ENCODE measurements around the gene TGFBR3. TPM values are rescaled to one million over a fixed set of nuclear protein-coding genes. Genes with fewer than 3 reads are reported as not detected.

Gene TGFBR3
- polyA plus RNA-seq, 1 donor (not counting 4 experiments of a cell fraction or from before 2014, with no cell fraction given), result 1.2 TPM

GRCh38 chr1:91727763-91728162, 158.2 kb downstream of the TGFBR3 start:
- dilution Hi-C loops (cut with MboI; ENCODE audit: extremely low pct_ligation_motif_present, low sequenced_read_pairs), result no loop called here

GRCh38 chr1:91725989-91726721, 159.8 kb downstream of the TGFBR3 start:
- TF ChIP-seq CTCF (optimal IDR thresholded peaks at IDR 0.05 in 1 of 3, IDR thresholded peaks at IDR 0.05 in 1 of 3, conservative IDR thresholded peaks at IDR 0.05 in 1 of 3; ENCODE audit: extremely low read depth in 1 of 3, insufficient read depth in 2 of 3, low read length in 3 of 3) (no peak), EZH2 (IDR thresholded peaks at IDR 0.05; ENCODE audit: low read length) (no peak)
- H3K9me1 ChIP-seq (ENCODE audit: control insufficient read depth, extremely low read depth, insufficient read depth, low read length), result peaks cover 3% of the 10 kb centered on the region
- DNase-seq (ENCODE audit: low read depth, low spot score), result no peak
- H3K9me3 ChIP-seq (ENCODE audit: control insufficient read depth, low read depth, low read length), result no peaks in the 10 kb centered on the region
- H3K27ac ChIP-seq (ENCODE audit: control insufficient read depth, insufficient read depth, low read length), result no peak overlapping the region
- no peak overlapping the region for H3K9ac ChIP-seq (ENCODE audit: control insufficient read depth, extremely low read depth, insufficient read depth, low read length)
- dilution Hi-C loops (cut with MboI; ENCODE audit: extremely low pct_ligation_motif_present, low sequenced_read_pairs), result no loop called here
- no peak overlapping the region for H3K4me3 ChIP-seq (ENCODE audit: control insufficient read depth in 2 of 3, extremely low read depth in 1 of 3, insufficient read depth in 2 of 3, low read depth in 1 of 3, low read length in 3 of 3)
- no peak overlapping the region for H3K4me2 ChIP-seq (ENCODE audit: control insufficient read depth, extremely low read depth, insufficient read depth, low read depth, low read length)
- no peak overlapping the region for H2AFZ ChIP-seq (ENCODE audit: control insufficient read depth, low read length)
- no peaks in the 10 kb centered on the region for H3K79me2 ChIP-seq (ENCODE audit: control insufficient read depth, insufficient read depth, low read length)
- no peaks in the 10 kb centered on the region for H3K27me3 ChIP-seq (ENCODE audit: control insufficient read depth, extremely low read depth, insufficient read depth, low read length)
- H3K4me1 ChIP-seq (ENCODE audit: control insufficient read depth, extremely low read depth, insufficient read depth, low read length), result peaks cover 7% of the 10 kb centered on the region
- no peak for FAIRE-seq
- no peaks in the 10 kb centered on the region for H4K20me1 ChIP-seq (ENCODE audit: control insufficient read depth, extremely low read depth, insufficient read depth, low read length)
- H3K36me3 ChIP-seq (ENCODE audit: control insufficient read depth in 2 of 2, extremely low read depth in 1 of 2, insufficient read depth in 2 of 2, low read length in 2 of 2), result no peaks in the 10 kb centered on the region

More at GRCh38 chr1:91727763-91728162, 158.2 kb downstream of the TGFBR3 start:
- no peak overlapping the region for H3K4me3 ChIP-seq (ENCODE audit: control insufficient read depth in 2 of 3, extremely low read depth in 1 of 3, insufficient read depth in 2 of 3, low read depth in 1 of 3, low read length in 3 of 3)
- H3K9me1 ChIP-seq (ENCODE audit: control insufficient read depth, extremely low read depth, insufficient read depth, low read length), result peaks cover 3% of the 10 kb centered on the region
- DNase-seq (ENCODE audit: low read depth, low spot score), result no peak
- H3K27ac ChIP-seq (ENCODE audit: control insufficient read depth, insufficient read depth, low read length), result no peak overlapping the region
- peaks cover 23% of the 10 kb centered on the region for H3K4me1 ChIP-seq (ENCODE audit: control insufficient read depth, extremely low read depth, insufficient read depth, low read length)
- H4K20me1 ChIP-seq (ENCODE audit: control insufficient read depth, extremely low read depth, insufficient read depth, low read length), result no peaks in the 10 kb centered on the region
- H2AFZ ChIP-seq (ENCODE audit: control insufficient read depth, low read length), result no peak overlapping the region
- no peak overlapping the region for H3K4me2 ChIP-seq (ENCODE audit: control insufficient read depth, extremely low read depth, insufficient read depth, low read depth, low read length)
- H3K36me3 ChIP-seq (ENCODE audit: control insufficient read depth in 2 of 2, extremely low read depth in 1 of 2, insufficient read depth in 2 of 2, low read length in 2 of 2), result no peaks in the 10 kb centered on the region
- FAIRE-seq, result no peak
- TF ChIP-seq EZH2 (IDR thresholded peaks at IDR 0.05; ENCODE audit: low read length) (no peak), CTCF (optimal IDR thresholded peaks at IDR 0.05 in 1 of 3, IDR thresholded peaks at IDR 0.05 in 1 of 3, conservative IDR thresholded peaks at IDR 0.05 in 1 of 3; ENCODE audit: extremely low read depth in 1 of 3, insufficient read depth in 2 of 3, low read length in 3 of 3) (no peak)
- H3K9ac ChIP-seq (ENCODE audit: control insufficient read depth, extremely low read depth, insufficient read depth, low read length), result no peak overlapping the region
- H3K79me2 ChIP-seq (ENCODE audit: control insufficient read depth, insufficient read depth, low read length), result no peaks in the 10 kb centered on the region
- H3K9me3 ChIP-seq (ENCODE audit: control insufficient read depth, low read depth, low read length), result no peaks in the 10 kb centered on the region
- no peaks in the 10 kb centered on the region for H3K27me3 ChIP-seq (ENCODE audit: control insufficient read depth, extremely low read depth, insufficient read depth, low read length)

All from keratinocyte (primary cell).